Suprapubic skin (tissue), 4 donors: ENCODE measurements around the gene THEM5. TPM values are rescaled to one million over a fixed set of nuclear protein-coding genes. Genes with fewer than 3 reads are reported as not detected.
"Not testable (repeated sequence)": the region's sequence is repeated elsewhere in the genome, so short reads cannot be mapped to it uniquely, and the experiment has no call there.

Experiments used
- DNase-seq, 2 donors: peaks; one replicate each; pipeline ENCODE4 v3.0.0-alpha.2; 2019; ENCODE audit warnings: low spot score in 2 of 2
- H3K27ac ChIP-seq: fragments of 200-600 bp; sonication (generic); one replicate; pipeline ENCODE4 v1.5.1; 2019
- H3K27me3 ChIP-seq: fragments of 200-600 bp; sonication (generic); one replicate; pipeline ENCODE4 v1.5.1; 2019
- H3K36me3 ChIP-seq: fragments of 200-600 bp; sonication (generic); one replicate; pipeline ENCODE4 v1.5.1; 2019
- H3K4me1 ChIP-seq: fragments of 200-600 bp; sonication (generic); one replicate; pipeline ENCODE4 v1.5.1; 2019
- H3K4me3 ChIP-seq: fragments of 200-600 bp; sonication (generic); one replicate; pipeline ENCODE4 v1.5.1; 2019; ENCODE audit warnings: mild to moderate bottlenecking
- H3K9me3 ChIP-seq: fragments of 200-600 bp; sonication (generic); one replicate; pipeline ENCODE4 v1.5.1; 2019
- EP300 ChIP-seq: sonication (generic); formaldehyde crosslinking; IDR thresholded peaks from one replicate; pipeline ENCODE4 v1.6.1; 2017; ENCODE audit warnings: antibody characterized with exemption
- POLR2A ChIP-seq, 2 donors: fragments of 450-650 bp; IDR thresholded peaks; one replicate each; pipeline ENCODE4 v1.6.1; 2017; ENCODE audit warnings: antibody characterized with exemption in 2 of 2, mild to moderate bottlenecking in 2 of 2, moderate library complexity in 2 of 2
- POLR2AphosphoS5 ChIP-seq, 3 donors: sonication (generic); formaldehyde crosslinking; IDR thresholded peaks; one replicate each; pipeline ENCODE4 v1.6.1; 2017; ENCODE audit warnings: antibody characterized with exemption in 3 of 3
- WGBS: methylation state at CpG from one replicate; pipeline ENCODE4 v1.1.5; 2018; 5-methylcytosine and 5-hydroxymethylcytosine counted together
- total RNA-seq, 4 donors: library from RNA; depleted of rRNA; stranded (reverse); fragments of >200 nt; gene quantifications; one replicate each; pipeline ENCODE4 v1.1.0, GENCODE V29; 2016
- TF ChIP-seq, protein P1 (sequence below), 2 donors: fragments of 200-600 bp in 1 of 2; fragments of 450-650 bp in 1 of 2; sonication (generic) in 1 of 2; IDR thresholded peaks; one replicate each; pipeline ENCODE4 v1.5.1; 2016 to 2019; ENCODE audit warnings: antibody characterized with exemption in 2 of 2, mild to moderate bottlenecking in 1 of 2, moderate library complexity in 1 of 2

The THEM5 gene
- total RNA-seq, 4 donors from 2014 or later: 29.1 to 89.7 (median 64.3) TPM

DNA sequence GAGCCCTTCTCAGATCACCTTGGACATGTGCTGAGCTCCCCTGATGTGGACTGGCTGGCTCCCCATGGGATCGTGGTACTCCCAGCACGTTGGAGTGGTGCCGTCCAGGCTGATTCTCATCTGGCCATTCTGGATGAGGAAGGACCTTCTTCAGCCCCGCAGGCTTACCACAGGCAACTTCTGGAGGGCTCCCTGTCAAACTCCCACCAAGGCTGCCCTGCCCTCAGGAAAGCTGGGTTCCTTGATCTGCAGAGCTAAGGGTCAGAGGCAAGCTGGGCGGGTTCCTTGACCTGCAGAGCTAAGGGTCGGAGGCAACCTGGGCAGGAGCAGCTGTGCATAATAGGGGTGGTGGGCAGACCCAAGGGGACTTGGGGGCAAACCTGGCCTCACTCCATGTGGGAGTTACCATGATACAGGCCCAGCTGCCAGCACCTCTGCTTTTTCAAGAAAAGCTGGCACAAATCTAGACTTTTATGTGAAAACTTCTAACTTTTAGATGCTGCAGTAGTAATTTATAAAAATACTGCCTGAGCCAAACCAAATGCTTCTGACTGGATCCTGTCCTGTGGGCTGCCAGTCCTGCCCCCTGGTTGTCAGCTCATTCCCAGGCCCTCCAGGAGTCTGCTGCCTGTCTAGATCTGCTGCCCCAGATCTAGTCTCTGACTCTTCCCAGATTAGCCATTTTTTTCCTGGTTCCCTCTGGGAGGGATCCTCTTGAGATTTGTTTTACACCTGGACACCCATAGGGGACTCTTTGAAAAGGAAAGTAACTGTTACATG, 5.6 kb upstream of the THEM5 start:
- Histone ChIP-seq H3K4me3 (no peak overlapping the region), H3K4me1 (peaks cover 42% of the 10 kb centered on the region), H3K27ac (peak overlapping the region; percentile 41), H3K27me3 (no peaks in the 10 kb centered on the region), H3K36me3 (no peaks in the 10 kb centered on the region), H3K9me3 (no peaks in the 10 kb centered on the region)
- no peak for TF ChIP-seq EP300
- no peak for TF ChIP-seq POLR2A (IDR thresholded peaks at IDR 0.05)
- no peak for TF ChIP-seq POLR2AphosphoS5 (IDR thresholded peaks at IDR 0.05)
- TF ChIP-seq, protein P1, sequence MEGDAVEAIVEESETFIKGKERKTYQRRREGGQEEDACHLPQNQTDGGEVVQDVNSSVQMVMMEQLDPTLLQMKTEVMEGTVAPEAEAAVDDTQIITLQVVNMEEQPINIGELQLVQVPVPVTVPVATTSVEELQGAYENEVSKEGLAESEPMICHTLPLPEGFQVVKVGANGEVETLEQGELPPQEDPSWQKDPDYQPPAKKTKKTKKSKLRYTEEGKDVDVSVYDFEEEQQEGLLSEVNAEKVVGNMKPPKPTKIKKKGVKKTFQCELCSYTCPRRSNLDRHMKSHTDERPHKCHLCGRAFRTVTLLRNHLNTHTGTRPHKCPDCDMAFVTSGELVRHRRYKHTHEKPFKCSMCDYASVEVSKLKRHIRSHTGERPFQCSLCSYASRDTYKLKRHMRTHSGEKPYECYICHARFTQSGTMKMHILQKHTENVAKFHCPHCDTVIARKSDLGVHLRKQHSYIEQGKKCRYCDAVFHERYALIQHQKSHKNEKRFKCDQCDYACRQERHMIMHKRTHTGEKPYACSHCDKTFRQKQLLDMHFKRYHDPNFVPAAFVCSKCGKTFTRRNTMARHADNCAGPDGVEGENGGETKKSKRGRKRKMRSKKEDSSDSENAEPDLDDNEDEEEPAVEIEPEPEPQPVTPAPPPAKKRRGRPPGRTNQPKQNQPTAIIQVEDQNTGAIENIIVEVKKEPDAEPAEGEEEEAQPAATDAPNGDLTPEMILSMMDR (IDR thresholded peaks at IDR 0.05): no peak
- 80% methylated on average over 1 of the region's 6 CpGs for WGBS
- DNase-seq: no peak

DNA sequence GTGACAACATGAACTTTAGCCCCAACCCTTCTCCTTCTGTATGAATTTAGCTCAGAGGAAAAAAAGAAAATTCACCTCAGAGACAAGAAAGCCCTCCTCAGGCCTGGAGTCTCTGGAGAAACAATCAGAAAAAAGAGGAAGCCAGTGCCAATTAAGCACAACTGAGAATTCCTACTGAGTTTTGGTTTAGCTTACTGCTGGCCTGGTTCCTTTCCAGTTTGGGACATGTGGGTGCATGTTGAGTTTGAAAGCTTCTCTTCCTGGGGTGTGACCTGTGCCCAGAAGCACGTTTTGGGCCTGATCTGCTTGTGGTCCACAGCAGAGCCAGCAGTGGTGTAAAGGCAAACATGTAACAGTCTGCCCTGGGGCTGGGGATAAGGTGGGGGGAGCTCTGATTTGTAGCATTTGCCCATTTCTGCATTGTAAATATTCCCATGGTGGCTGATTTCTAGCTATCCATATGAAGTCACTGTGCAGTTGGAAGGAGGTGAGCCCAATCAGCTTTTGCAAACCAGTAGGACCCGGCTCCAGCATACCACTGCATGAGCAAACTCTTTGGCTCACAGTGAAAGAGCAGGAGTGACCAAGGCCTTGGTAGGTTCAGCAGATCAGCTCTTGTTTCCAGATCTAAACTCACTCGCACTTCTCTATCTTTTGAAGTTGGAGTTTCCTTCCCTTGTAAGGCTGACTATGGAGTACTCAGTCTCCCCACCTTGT, 4.7 kb upstream of the THEM5 start:
- peak overlapping the region; percentile 41 for H3K27ac ChIP-seq
- 57% methylated on average over 3 of the region's 3 CpGs for WGBS
- no peaks in the 10 kb centered on the region for H3K27me3 ChIP-seq
- no peak overlapping the region for H3K4me3 ChIP-seq
- TF ChIP-seq POLR2AphosphoS5 (IDR thresholded peaks at IDR 0.05): no peak
- TF ChIP-seq, protein P1 (IDR thresholded peaks at IDR 0.05): no peak
- TF ChIP-seq POLR2A (IDR thresholded peaks at IDR 0.05): no peak
- TF ChIP-seq EP300: no peak
- no peaks in the 10 kb centered on the region for H3K36me3 ChIP-seq
- H3K9me3 ChIP-seq: no peaks in the 10 kb centered on the region
- DNase-seq: peak in 1 of 2 donors; percentile 29
- H3K4me1 ChIP-seq: peaks cover 48% of the 10 kb centered on the region

DNA sequence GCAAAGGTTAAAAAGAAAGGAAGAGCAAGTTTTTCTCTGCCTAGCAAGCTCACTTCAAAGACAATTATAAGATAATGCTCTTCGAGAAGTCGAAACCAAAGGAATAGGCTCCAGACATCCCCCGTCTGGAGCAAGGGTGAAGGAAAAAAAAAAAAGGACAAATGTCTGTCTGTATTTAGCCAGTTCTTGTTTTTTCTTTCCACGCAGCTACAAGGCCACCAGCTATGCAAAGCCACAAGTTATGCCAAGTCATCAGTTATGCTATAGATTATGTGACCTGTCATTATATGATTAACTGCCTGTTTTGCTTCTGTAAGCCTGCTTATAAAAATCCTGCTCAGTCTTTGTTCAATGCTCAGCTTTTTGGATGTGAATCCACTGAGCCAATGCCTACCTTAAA, 2.4 kb upstream of the THEM5 start:
- WGBS: 16% methylated on average over 4 of the region's 4 CpGs
- peak overlapping the region; percentile 17 for H3K27ac ChIP-seq
- no peaks in the 10 kb centered on the region for H3K9me3 ChIP-seq
- no peaks in the 10 kb centered on the region for H3K27me3 ChIP-seq
- no peak for TF ChIP-seq POLR2AphosphoS5 (IDR thresholded peaks at IDR 0.05)
- TF ChIP-seq, protein P1 (IDR thresholded peaks at IDR 0.05): no peak
- no peak for TF ChIP-seq POLR2A (IDR thresholded peaks at IDR 0.05)
- TF ChIP-seq EP300: no peak
- no peaks in the 10 kb centered on the region for H3K36me3 ChIP-seq
- peaks cover 49% of the 10 kb centered on the region for H3K4me1 ChIP-seq
- no peak overlapping the region for H3K4me3 ChIP-seq
- peak in 1 of 2 donors; percentile 37 for DNase-seq

DNA sequence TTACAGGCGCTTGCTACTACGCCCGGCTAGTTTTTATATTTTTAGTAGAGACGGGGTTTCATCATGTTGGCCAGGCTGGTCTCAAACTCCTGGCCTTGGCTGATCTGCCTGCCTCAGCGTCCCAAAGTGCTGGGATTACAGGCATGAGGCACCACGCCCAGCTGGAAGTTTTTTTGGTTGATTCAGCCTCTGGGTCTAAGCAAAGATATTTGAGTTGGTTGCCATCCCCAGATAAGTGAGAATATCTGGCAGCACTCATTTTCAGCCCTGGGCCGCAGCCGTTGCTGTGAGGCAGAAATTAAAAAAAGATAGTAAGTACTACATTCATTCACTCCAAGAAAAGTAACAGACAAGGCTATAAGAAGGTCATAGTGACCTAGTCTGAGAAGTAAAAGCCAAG, 2.0 kb upstream of the THEM5 start:
- WGBS: 42% methylated on average over 8 of the region's 8 CpGs
- DNase-seq: peak in 1 of 2 donors; percentile 35
- peak overlapping the region; percentile 17 for H3K27ac ChIP-seq

DNA sequence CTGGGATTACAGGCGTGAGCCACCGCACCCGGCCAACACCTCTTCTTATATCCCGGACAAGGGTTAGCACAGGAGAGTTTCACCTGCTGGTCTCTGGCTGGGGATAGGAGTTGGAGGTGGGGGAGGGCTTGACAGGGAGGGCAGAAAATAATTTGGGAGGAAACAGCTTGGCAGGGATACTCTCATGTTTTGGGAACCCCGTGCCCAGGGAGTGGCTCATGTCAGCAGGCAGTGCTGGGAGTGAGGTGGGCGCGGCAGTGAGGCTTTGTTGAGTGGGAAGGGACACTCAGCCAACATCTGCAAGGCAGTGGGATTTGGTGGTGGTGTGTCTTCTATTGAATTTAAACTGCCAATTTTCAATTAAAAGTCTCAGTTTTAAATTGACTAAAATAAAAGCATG, 1.1 kb upstream of the THEM5 start:
- 61% methylated on average over 7 of the region's 7 CpGs for WGBS

More for the DNA sequence above, 2.0 kb upstream of the THEM5 start:
- not testable (repeated sequence) for H3K27me3 ChIP-seq, H3K36me3 ChIP-seq, H3K4me3 ChIP-seq, H3K9me3 ChIP-seq
- H3K4me1 ChIP-seq: peaks cover 45% of the 10 kb centered on the region

More for the DNA sequence above, 1.1 kb upstream of the THEM5 start:
- Histone ChIP-seq H3K4me3 (no peak overlapping the region), H3K36me3 (no peaks in the 10 kb centered on the region), H3K9me3 (no peaks in the 10 kb centered on the region), H3K27me3 (no peaks in the 10 kb centered on the region), H3K27ac (no peak overlapping the region), H3K4me1 (peaks cover 45% of the 10 kb centered on the region)
- DNase-seq: peak in 1 of 2 donors; percentile 54
- TF ChIP-seq POLR2AphosphoS5 (IDR thresholded peaks at IDR 0.05): no peak
- TF ChIP-seq, protein P1 (IDR thresholded peaks at IDR 0.05): no peak
- TF ChIP-seq POLR2A (IDR thresholded peaks at IDR 0.05): no peak
- no peak for TF ChIP-seq EP300
